HG03066 (cell line): ENCODE results near the gene MFSD6L.

Source experiments
- ATAC-seq: cut with Tn5 transposase; IDR thresholded peaks from one replicate; pipeline ENCODE4 v1.9.1; 2021; ENCODE audit warnings: low read depth; ENCODE audit not compliant: unreplicated experiment

The MFSD6L gene

GRCh38 chr17:8794636-8795035 lies 4.5 kb downstream of the MFSD6L start:
- ATAC-seq, result no peak

GRCh38 chr17:8793649-8794048 lies 5.5 kb downstream of the MFSD6L start:
- ATAC-seq, result no peak

- no peak for ATAC-seq
Observed at GRCh38 chr17:8792646-8793045, 6.5 kb downstream of the MFSD6L start.

- no peak for ATAC-seq
Observed at GRCh38 chr17:8791910-8792270, 7.3 kb downstream of the MFSD6L start.

GRCh38 chr17:8791248-8791909 lies 7.8 kb downstream of the MFSD6L start:
- ATAC-seq, result no peak

GRCh38 chr17:8789743-8790142 lies 9.4 kb downstream of the MFSD6L start:
- ATAC-seq, result no peak

GRCh38 chr17:8788998-8789397 lies 10.2 kb downstream of the MFSD6L start:
- ATAC-seq, result no peak

GRCh38 chr17:8785547-8786413 lies 13.4 kb downstream of the MFSD6L start:
- no peak for ATAC-seq

- no peak for ATAC-seq
Observed at GRCh38 chr17:8782176-8782575, 17.0 kb downstream of the MFSD6L start.

GRCh38 chr17:8781776-8782175 lies 17.4 kb downstream of the MFSD6L start:
- no peak for ATAC-seq

- ATAC-seq, result no peak
Observed at GRCh38 chr17:8776881-8777280, 22.3 kb downstream of the MFSD6L start.

GRCh38 chr17:8776248-8776647 lies 22.9 kb downstream of the MFSD6L start:
- no peak for ATAC-seq

- ATAC-seq, result no peak
Observed at GRCh38 chr17:8766731-8767130, 32.4 kb downstream of the MFSD6L start.

GRCh38 chr17:8762012-8762411 lies 37.2 kb downstream of the MFSD6L start:
- ATAC-seq, result no peak

- no peak for ATAC-seq
Observed at GRCh38 chr17:8758137-8758596, 41.0 kb downstream of the MFSD6L start, which contains the start of gene SPDYE4. TSS of gene SPDYE4 (minus strand) at chr17:8758546. CDS start at chr17:8758382, 164 bp downstream.

GRCh38 chr17:8757189-8757588 lies 42.0 kb downstream of the MFSD6L start:
- ATAC-seq, result no peak

GRCh38 chr17:8755590-8756255 lies 43.4 kb downstream of the MFSD6L start:
- no peak for ATAC-seq

- ATAC-seq, result no peak
Observed at GRCh38 chr17:8754890-8755289, 44.3 kb downstream of the MFSD6L start.

GRCh38 chr17:8753976-8754440 lies 45.2 kb downstream of the MFSD6L start:
- ATAC-seq, result no peak

- ATAC-seq, result no peak
Observed at GRCh38 chr17:8753136-8753975, 45.8 kb downstream of the MFSD6L start.
